T follicular helper cell (primary cell): ENCODE data around the gene WRNIP1.

ENCODE experiments used
- DNase-seq: peaks from one replicate; pipeline ENCODE4 v3.0.0-alpha.2; 2020; ENCODE audit warnings: low read depth

Gene WRNIP1

GRCh38 chr6:2763345-2763841 is 1.8 kb upstream of the WRNIP1 start:
- DNase-seq = no peak

- no peak for DNase-seq
Observed at GRCh38 chr6:2763876-2764540, 1.2 kb upstream of the WRNIP1 start.

- peak; percentile 69 for DNase-seq
Observed at GRCh38 chr6:2764610-2765165, 505 bp upstream of the WRNIP1 start.

- peak; percentile 34 for DNase-seq
Observed at GRCh38 chr6:2765896-2766766, 938 bp downstream of the WRNIP1 start.

GRCh38 chr6:2766767-2767656 is 1.8 kb downstream of the WRNIP1 start:
- DNase-seq = no peak

GRCh38 chr6:2767657-2768524 is 2.7 kb downstream of the WRNIP1 start:
- no peak for DNase-seq

- no peak for DNase-seq
Observed at GRCh38 chr6:2768696-2769095, 3.5 kb downstream of the WRNIP1 start.

GRCh38 chr6:2770171-2770570 is 5.0 kb downstream of the WRNIP1 start:
- no peak for DNase-seq

- DNase-seq = no peak
Observed at GRCh38 chr6:2771079-2771478, 5.9 kb downstream of the WRNIP1 start.

- no peak for DNase-seq
Observed at GRCh38 chr6:2772840-2773239, 7.6 kb downstream of the WRNIP1 start.

- DNase-seq = no peak
Observed at GRCh38 chr6:2773449-2773848, 8.3 kb downstream of the WRNIP1 start.

GRCh38 chr6:2775003-2775402 is 9.8 kb downstream of the WRNIP1 start:
- no peak for DNase-seq

GRCh38 chr6:2777249-2777648 is 12.1 kb downstream of the WRNIP1 start:
- no peak for DNase-seq

- no peak for DNase-seq
Observed at GRCh38 chr6:2780102-2780737, 15.0 kb downstream of the WRNIP1 start.

- no peak for DNase-seq
Observed at GRCh38 chr6:2781685-2782355, 16.6 kb downstream of the WRNIP1 start.

- DNase-seq = no peak
Observed at GRCh38 chr6:2782356-2782708, 17.1 kb downstream of the WRNIP1 start.

- no peak for DNase-seq
Observed at GRCh38 chr6:2782825-2783187, 17.6 kb downstream of the WRNIP1 start.

- DNase-seq = no peak
Observed at GRCh38 chr6:2783188-2783963, 18.2 kb downstream of the WRNIP1 start.

GRCh38 chr6:2784061-2784460 is 18.9 kb downstream of the WRNIP1 start:
- DNase-seq = no peak
